ENCODE results near the gene ZBTB38.
A peak's percentile ranks its signal among the peaks of the same experiment; 100 is the strongest.

Gene ZBTB38

DNA sequence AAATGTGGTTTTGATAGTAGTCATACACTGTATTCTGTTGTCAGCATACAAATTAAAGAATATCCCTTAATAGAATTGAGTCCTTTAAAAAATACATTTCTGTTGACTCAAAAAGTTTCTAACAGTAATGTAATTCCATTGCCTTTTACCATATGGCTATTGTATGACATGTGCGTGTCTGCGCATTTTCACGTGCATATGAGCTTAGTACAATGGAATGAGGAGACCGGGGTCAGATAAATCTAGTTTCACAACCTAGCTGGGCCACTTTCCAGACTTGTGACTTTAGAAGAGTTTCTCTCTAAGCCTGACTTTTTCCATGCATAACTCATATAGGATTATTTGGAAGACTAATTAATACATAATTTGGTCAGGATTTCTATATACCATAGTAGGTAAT is 38.7 kb downstream of the ZBTB38 start:
- no peak for DNase-seq

DNA sequence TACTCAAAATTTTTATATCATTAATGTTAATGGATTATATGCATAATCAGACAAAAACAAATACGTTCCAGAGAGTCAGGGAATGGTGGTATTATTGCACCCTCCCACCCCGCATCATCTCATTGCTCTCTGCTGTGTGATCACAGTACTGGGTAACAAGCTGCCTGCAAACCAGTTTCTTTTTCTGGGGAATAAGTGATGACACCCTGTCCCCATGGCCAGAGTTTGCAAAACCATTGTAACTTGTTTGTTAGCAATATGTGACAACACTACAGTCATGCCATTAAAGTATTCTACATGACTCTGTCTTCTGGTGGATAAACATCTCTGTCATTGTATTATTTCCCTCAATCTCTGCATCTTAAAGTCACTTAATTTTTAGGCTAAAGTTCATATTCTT is 39.5 kb downstream of the ZBTB38 start:
- no peak for DNase-seq

DNA sequence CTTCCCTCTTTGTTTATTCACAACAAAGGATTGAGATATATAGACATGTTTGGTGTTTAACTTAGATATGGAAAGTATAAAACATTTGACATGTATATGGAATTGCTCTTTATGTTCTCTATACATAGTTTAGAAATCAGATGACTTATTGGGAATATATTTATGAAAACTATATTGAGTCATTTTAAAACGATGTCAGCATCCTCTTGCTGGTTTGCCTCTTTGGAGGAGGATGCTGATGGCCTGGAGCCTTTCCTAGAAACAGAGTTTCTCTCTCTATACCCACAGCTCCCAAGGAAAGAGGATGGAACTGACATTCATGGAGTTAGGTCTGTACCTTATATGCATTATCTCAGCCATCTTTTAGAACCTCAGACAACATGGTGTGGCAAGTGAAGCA is 40.3 kb downstream of the ZBTB38 start:
- DNase-seq, result no peak

DNA sequence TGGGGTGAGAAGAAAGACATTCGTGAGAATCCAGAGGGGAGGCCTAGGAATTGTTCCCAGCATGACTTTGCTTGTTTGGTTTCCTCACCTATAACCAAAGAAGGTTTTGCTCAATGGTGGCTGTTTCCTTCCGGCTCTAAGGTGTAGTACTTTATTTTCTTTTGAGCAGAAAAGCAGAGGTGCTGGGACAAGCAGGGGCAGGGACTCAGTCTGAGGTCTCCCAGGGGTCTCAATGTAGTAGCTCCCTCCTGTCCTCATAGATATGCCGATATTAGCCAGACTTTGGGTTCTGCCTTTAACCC is 41.6 kb downstream of the ZBTB38 start:
- DNase-seq, result no peak

DNA sequence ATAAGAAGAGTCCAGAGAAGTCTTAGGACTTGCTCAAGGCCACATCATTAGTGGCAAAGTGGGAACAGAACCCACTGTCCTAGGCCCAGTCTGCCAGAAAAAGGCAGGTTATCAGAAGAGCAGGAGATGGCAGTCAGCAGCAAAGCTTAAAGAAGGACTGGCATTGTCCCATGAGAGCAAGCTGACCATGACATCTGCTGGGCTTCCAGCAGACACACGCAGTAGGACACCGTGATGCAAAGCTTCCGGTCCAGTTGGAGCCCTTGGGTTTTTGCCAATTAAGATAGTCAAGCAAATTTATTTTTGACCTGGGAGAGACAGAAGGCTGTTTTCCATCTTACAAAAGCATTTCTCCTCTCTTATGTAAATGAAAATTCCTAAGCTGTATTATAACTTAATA is 42.1 kb downstream of the ZBTB38 start:
- DNase-seq, result peak; percentile 36

DNA sequence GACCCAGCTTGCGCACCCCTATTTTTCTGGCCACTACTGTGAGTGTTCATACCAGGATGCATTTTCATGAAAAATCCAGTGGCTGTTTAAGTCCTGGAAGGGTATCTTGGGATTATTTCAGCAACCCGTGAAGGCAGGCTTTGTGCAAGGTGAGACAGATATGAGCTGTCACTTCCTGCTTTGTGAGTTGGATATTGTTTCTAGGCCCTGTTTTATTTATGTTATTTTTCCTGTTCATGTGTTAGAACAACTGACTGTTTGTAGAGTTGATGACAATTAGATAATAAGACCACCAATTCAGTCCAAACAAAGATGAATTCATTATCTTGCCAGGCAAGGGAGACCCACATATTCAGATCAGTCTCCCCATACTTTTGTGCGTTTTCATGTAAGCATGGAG is 42.5 kb downstream of the ZBTB38 start:
- no peak for DNase-seq

DNA sequence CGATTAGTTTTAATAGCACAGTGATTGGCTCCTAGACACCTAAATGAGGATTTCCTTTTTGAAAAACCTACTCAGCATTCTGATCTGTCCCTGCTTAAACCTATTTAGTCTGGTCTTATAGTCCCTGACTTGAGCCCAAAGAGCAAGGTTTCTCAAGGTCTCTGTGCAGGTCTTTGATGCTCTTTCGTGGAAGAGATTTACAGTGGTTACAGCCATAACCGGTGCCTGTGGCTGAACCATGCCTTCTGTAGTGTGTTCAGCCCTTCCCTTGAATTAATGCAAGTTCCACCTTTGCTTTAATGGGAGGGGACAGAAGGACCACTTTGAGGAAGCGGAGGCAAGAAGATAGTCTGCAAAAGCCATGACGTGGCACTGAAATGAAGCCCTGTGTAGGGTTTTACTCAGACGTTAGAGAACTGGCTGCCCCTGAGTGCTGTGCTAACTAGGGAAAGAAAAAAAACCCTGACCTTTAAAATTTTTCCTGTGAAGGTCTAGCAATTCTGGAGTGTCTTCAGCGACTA is 43.0 kb downstream of the ZBTB38 start:
- DNase-seq, result no peak

DNA sequence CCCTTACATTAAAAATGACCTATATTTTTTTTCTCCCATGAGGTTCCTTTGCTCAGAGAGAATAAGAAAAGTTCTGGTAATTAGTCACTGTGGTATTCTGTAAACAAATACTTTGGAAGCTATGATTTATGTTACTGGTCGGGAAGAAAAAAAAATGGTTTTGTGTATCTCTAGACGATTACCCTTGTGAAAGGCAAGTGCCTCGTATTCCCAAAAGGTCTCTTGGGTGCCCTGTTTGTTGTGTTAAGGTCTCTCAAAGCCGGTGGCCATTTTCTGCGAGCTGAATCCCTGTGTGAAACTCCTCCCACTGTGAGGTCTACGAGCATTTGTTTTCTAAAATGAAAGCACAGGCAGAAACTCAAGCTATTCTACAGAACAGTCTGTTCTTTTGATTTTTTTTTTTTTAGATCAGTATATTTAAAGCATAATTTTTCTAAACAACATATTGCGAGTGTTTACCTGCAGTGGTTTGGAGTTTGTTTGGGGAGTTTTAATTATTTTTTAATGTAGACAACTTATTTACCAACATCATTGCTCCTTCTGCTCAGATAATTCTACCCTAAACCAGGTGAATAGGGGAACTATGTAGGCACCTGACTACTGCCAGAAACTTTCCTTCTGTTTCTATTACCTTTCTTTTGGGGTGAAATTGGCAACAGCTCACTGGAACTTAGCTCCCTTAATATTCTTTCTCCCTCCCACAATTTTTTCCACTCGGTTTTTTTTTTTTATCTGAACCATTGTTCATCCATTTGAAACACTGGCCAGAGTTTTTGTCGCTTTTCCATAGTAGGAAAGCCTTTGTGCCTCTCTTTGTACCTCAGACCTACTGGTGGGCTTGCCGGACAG is 44.0 kb downstream of the ZBTB38 start:
- peak; percentile 77 for DNase-seq

DNA sequence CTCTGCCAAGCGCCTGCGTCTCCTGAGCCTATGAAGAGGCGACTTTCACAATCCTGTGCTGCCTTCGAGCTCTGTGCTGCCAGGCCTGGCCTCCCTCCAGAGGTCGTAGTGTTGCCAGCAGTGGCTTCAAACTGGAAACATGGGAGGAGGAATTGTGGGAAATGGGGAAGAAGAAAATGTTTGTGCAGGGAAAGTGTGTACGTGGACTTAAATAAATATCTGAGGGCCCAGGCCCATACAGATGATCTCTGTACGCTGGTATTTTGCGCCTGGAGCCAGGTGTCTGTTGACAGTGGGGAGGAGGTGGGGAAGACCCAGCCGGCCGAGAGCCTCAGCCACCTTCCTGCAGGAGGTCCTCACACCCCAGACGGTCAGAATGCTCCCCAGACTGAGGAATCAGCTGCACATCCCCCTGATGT is 44.6 kb downstream of the ZBTB38 start:
- peak; percentile 55 for DNase-seq

DNA sequence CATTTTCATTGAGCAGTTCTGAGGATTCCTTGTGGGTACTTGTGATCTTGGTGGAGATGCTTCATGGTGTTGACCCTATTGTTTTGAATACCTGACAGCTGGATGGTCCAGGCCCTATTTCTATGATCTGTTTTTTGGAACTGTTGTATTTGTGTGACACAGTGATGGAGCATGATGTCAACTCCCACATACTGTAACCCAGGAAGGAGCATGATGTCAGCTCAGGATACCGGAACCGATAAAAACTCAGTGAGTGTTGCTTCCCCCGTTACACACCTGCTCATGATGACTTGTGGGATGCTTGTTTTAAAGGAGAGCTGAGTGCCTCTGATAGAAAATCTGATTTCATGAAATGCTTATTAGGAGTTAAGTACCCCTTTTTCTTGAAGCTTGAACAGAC is 45.1 kb downstream of the ZBTB38 start:
- no peak for DNase-seq

DNA sequence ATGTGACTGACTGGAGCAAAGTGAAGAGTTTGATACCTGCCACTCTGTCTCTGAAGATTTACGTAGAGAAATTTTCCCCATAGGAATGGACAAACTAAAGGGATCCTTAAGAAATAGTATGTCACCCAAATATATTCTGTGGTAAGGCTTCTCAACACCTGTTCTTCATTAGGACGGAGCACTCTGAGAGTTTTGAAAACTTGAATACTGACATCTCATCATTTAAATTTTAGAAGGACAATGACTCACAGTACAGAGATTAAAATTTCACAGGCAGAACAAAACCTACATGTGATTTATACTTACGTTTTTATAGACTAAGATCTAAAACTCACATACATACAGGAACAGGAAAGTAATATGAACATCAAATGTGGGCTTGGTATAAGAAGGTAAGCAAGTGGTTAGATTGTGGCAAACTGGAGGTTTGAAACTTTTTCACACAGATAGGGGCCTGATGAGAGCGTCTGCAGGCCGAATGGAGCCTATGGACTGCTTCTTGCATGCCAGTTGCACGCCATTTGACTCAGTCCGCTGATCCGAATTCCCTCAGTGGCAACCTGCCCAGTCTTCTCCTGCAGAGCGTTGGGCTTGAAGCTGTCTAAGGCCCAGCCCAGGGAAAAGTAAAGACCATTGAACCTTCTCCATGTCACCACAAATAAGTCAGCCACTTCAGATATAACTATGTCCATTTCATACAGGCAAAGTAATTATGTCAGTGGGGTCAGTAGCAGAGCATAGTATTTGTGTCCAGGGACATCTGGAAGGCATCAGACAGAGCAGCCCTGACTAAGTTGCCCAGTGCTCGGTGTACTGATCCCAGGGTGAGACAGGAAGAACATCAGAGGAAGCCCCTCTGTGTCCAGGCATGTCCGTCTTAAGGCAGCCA is 45.7 kb downstream of the ZBTB38 start:
- no peak for DNase-seq

DNA sequence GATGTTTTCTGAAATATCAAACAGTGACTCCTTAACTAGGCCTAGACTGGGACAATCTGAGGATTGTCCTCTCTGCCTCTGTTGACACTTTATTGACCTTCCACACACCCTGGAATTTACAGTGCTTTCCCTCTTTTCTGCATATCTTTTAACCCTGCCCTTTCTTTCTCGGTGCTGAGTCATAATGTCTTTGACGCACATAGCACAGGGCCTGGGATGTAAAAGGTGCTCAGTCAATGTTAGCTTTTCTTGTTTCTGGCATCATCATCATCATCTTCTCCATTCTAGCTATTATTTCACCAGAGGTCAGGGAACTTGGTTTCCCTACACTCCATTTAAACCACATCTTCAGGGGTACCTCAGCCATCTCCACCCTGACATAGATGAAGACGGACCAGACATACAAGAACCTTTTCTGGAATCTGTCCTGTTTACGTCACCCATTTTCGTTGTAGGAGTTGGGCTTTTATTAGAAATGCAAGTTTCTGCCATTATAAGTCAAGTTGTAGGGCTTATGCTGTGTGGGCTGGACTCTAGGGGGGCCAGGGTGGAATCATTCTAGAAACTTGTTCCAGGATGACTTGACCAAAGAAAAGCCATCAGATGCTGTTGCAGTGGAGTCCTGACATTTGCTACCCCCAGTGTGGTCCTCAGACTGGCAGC is 46.6 kb downstream of the ZBTB38 start:
- no peak for DNase-seq

DNA sequence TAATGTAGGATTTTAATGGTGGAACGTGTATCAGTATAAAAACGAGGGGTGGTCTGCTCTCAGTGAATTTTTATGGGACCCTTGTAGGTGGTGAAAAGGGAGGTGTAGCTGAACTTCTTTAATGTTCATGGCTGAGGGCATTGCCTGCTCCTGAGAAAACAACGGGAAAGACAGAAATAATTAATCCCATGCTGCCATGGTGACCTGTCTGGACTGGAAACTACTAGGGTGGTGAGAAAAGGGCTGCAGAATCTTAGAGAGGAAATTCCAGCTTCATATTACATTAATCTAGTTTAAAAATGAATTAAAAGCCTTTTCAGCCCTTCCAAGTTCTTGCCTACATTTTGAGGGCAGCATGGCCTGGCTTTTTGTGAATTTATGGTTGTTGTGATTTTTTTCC is 47.6 kb downstream of the ZBTB38 start:
- DNase-seq, result no peak
